ENCODE results near the gene JPT1. TPM values are rescaled to one million over a fixed set of nuclear protein-coding genes. Genes with fewer than 3 reads are reported as not detected.

JPT1 gene
- total RNA-seq, 1 donor from 2014 or later: 642 TPM

- Mint-ChIP-seq H3K27me3 (ENCODE audit: unreplicated experiment) (peaks cover 14% of the 10 kb centered on the region), H3K36me3 (ENCODE audit: unreplicated experiment) (no peaks in the 10 kb centered on the region), H3K4me1 (ENCODE audit: low read depth, unreplicated experiment) (no peaks in the 10 kb centered on the region), H3K4me3 (ENCODE audit: unreplicated experiment) (peak overlapping the region; percentile 38), H3K9me3 (ENCODE audit: unreplicated experiment) (peaks cover 5% of the 10 kb centered on the region), H3K27ac (ENCODE audit: unreplicated experiment) (no peak overlapping the region)
- no peak for DNase-seq
- TF ChIP-seq CTCF (IDR thresholded peaks at IDR 0.05; ENCODE audit: partially characterized antibody, unreplicated experiment): no peak
Observed at GRCh38 chr17:75090871-75091854, 63.1 kb downstream of the JPT1 start.

GRCh38 chr17:75088465-75089417, 65.6 kb downstream of the JPT1 start:
- no peak for DNase-seq
- no peak overlapping the region for H3K4me3 Mint-ChIP-seq (ENCODE audit: unreplicated experiment)
- H3K4me1 Mint-ChIP-seq (ENCODE audit: low read depth, unreplicated experiment): peaks cover 2% of the 10 kb centered on the region
- no peak overlapping the region for H3K27ac Mint-ChIP-seq (ENCODE audit: unreplicated experiment)
- H3K9me3 Mint-ChIP-seq (ENCODE audit: unreplicated experiment): peaks cover 6% of the 10 kb centered on the region
- TF ChIP-seq CTCF (IDR thresholded peaks at IDR 0.05; ENCODE audit: partially characterized antibody, unreplicated experiment): no peak
- H3K36me3 Mint-ChIP-seq (ENCODE audit: unreplicated experiment): no peaks in the 10 kb centered on the region
- H3K27me3 Mint-ChIP-seq (ENCODE audit: unreplicated experiment): peaks cover 16% of the 10 kb centered on the region

GRCh38 chr17:75087558-75088453, 66.5 kb downstream of the JPT1 start, which contains the start of gene SLC16A5:
Gene SLC16A5, plus strand, starts transcription at chr17:75087954. Its CDS starts 5,683 bp downstream, at chr17:75093637.
- H3K27ac Mint-ChIP-seq (ENCODE audit: unreplicated experiment): no peak within 1 kb of the TSS
- H3K4me1 Mint-ChIP-seq (ENCODE audit: low read depth, unreplicated experiment): peaks cover 2% of the 10 kb centered on the region

More at GRCh38 chr17:75087558-75088453, 66.5 kb downstream of the JPT1 start, which contains the start of gene SLC16A5:
- DNase-seq: peak; percentile 62
- H3K9me3 Mint-ChIP-seq (ENCODE audit: unreplicated experiment): peaks cover 6% of the 10 kb centered on the region
- H3K36me3 Mint-ChIP-seq (ENCODE audit: unreplicated experiment): no peaks in the 10 kb centered on the region
- TF ChIP-seq CTCF (IDR thresholded peaks at IDR 0.05; ENCODE audit: partially characterized antibody, unreplicated experiment): no peak
- peaks cover 16% of the 10 kb centered on the region for H3K27me3 Mint-ChIP-seq (ENCODE audit: unreplicated experiment)
- H3K4me3 Mint-ChIP-seq (ENCODE audit: unreplicated experiment): peak within 1 kb of the TSS; percentile 68
